ENCODE results near the gene BBX. TPM values are rescaled to one million over a fixed set of nuclear protein-coding genes. Genes with fewer than 3 reads are reported as not detected.

Gene BBX
- total RNA-seq, 1 donor = 97.6 TPM

GRCh38 chr3:107540857-107541256 lies 18.1 kb downstream of the BBX start:
- no peak overlapping the region for H3K4me3 ChIP-seq (ENCODE audit: low read depth, low read length)
- no peak for DNase-seq (ENCODE audit: low read depth)
- no peak for TF ChIP-seq CTCF (IDR thresholded peaks at IDR 0.05; ENCODE audit: insufficient read depth, low read depth, low read length)

GRCh38 chr3:107542665-107543064 lies 19.9 kb downstream of the BBX start:
- DNase-seq (ENCODE audit: low read depth) = no peak
- H3K4me3 ChIP-seq (ENCODE audit: low read depth, low read length) = no peak overlapping the region
- TF ChIP-seq CTCF (IDR thresholded peaks at IDR 0.05; ENCODE audit: insufficient read depth, low read depth, low read length) = no peak

GRCh38 chr3:107543666-107544065 lies 20.9 kb downstream of the BBX start:
- peak; percentile 37 for DNase-seq (ENCODE audit: low read depth)
- TF ChIP-seq CTCF (IDR thresholded peaks at IDR 0.05; ENCODE audit: insufficient read depth, low read depth, low read length) = peak; percentile 33
- H3K4me3 ChIP-seq (ENCODE audit: low read depth, low read length) = no peak overlapping the region

GRCh38 chr3:107545680-107546120 lies 22.9 kb downstream of the BBX start:
- peak; percentile 21 for DNase-seq (ENCODE audit: low read depth)
- no peak for TF ChIP-seq CTCF (IDR thresholded peaks at IDR 0.05; ENCODE audit: insufficient read depth, low read depth, low read length)
- H3K4me3 ChIP-seq (ENCODE audit: low read depth, low read length) = no peak overlapping the region

GRCh38 chr3:107548601-107549000 lies 25.8 kb downstream of the BBX start:
- TF ChIP-seq CTCF (IDR thresholded peaks at IDR 0.05; ENCODE audit: insufficient read depth, low read depth, low read length) = no peak
- DNase-seq (ENCODE audit: low read depth) = no peak
- no peak overlapping the region for H3K4me3 ChIP-seq (ENCODE audit: low read depth, low read length)

- no peak overlapping the region for H3K4me3 ChIP-seq (ENCODE audit: low read depth, low read length)
- TF ChIP-seq CTCF (IDR thresholded peaks at IDR 0.05; ENCODE audit: insufficient read depth, low read depth, low read length) = no peak
- no peak for DNase-seq (ENCODE audit: low read depth)
Observed at GRCh38 chr3:107555359-107555758, 32.6 kb downstream of the BBX start.

- no peak overlapping the region for H3K4me3 ChIP-seq (ENCODE audit: low read depth, low read length)
- DNase-seq (ENCODE audit: low read depth) = no peak
- no peak for TF ChIP-seq CTCF (IDR thresholded peaks at IDR 0.05; ENCODE audit: insufficient read depth, low read depth, low read length)
Observed at GRCh38 chr3:107557743-107558142, 35.0 kb downstream of the BBX start.
